ENCODE results near the gene DUOXA1.
A peak's percentile ranks its signal among the peaks of the same experiment; 100 is the strongest.

Gene DUOXA1

DNA sequence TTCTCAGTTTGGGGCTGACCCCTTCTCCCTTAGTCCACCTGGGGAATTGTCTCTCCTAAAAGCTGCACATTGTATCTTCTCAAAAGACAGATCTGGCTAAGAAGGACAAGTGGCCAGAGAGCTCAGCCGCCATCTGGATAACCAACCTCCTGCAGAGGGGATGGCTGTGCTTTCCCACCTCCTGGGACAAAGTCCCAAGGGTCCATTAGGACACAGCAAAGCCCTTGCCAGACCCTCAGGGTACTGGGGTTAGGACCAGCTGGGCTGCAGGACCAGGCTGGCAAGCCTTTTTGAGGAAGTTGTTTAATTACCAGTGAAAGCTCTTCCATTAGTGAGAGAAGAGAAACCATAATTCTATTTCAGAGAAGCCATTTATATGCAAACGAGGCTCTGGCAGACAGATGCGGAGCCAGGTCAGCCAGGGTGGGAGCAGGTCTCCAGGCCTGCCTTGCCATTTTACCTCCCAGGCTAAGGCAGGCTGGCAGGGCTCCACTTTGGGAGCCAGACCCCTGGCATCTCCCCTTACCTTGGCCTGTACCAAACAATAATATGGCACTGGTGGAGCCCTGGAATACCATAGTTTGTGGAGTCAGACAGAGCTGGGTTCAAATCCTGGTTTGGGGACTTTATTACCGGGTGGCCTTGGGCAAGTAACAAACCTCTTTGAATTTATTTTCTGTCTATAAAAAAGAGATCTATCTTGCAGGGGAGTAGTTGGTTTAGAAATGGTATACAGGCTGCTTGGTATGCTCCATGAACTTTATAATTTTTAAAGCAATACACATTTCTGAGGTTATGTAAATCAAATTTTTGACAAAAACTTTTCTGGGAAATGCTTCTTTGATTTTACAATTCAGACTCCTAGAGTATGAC, 40.2 kb upstream of the DUOXA1 start:
- in situ Hi-C loops (cut with HindIII; ENCODE audit: low pct_ligation_motif_present, low sequenced_read_pairs): no loop called here
- Histone ChIP-seq H3K4me3 (ENCODE audit: low read depth, low read length) (no peak overlapping the region), H3K36me3 (replicated peaks) (no peaks in the 10 kb centered on the region), H3K27ac (no peak overlapping the region), H3K27me3 (replicated peaks) (no peaks in the 10 kb centered on the region)
- TF ChIP-seq, protein P1, sequence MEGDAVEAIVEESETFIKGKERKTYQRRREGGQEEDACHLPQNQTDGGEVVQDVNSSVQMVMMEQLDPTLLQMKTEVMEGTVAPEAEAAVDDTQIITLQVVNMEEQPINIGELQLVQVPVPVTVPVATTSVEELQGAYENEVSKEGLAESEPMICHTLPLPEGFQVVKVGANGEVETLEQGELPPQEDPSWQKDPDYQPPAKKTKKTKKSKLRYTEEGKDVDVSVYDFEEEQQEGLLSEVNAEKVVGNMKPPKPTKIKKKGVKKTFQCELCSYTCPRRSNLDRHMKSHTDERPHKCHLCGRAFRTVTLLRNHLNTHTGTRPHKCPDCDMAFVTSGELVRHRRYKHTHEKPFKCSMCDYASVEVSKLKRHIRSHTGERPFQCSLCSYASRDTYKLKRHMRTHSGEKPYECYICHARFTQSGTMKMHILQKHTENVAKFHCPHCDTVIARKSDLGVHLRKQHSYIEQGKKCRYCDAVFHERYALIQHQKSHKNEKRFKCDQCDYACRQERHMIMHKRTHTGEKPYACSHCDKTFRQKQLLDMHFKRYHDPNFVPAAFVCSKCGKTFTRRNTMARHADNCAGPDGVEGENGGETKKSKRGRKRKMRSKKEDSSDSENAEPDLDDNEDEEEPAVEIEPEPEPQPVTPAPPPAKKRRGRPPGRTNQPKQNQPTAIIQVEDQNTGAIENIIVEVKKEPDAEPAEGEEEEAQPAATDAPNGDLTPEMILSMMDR (IDR thresholded peaks at IDR 0.05; ENCODE audit: low read depth, low read length, missing control alignments): no peak
- DNase-seq: no peak

DNA sequence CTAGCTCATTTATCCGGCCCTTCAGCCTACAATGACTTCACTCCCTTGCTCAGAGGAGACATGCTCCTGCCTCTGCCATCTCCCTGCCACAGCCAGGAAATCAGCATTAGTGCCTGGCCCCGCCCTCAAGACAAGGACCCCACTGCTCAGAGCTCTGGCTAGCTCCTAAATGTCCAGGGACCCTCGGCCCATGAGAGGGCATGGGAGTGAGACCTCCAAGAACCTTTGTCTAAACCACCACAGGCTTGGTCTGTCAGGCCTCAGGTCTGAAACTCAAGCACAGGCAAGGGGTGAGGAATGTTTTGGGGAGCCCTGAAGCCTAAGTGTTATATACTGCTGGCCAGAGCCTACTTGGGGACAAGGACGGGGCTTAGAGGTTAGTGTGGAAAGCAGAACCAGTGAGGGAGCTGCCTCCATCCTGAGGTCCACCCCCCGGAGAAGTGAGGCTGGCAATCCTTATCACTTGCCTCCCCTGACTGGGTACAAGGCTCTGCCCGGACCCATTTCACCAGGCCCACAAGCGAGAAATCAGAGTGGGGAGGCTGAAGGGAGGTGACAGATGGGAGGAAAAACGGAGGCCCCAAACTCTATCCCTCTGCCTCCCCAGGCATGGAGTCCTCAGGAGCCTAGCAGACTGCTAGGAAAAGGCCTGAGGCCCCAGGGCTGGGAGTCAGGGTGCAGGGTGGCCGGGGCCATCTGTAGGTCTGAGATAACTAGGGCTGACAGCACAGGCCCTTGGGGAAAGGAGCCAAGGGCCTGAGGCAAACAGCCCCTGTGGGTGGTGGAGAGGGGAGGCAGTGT, 39.3 kb upstream of the DUOXA1 start:
- H3K4me3 ChIP-seq (ENCODE audit: low read depth, low read length): no peak overlapping the region
- DNase-seq: no peak
- no peak overlapping the region for H3K27ac ChIP-seq
- H3K27me3 ChIP-seq (replicated peaks): no peaks in the 10 kb centered on the region
- no peaks in the 10 kb centered on the region for H3K36me3 ChIP-seq (replicated peaks)
- in situ Hi-C loops (cut with HindIII; ENCODE audit: low pct_ligation_motif_present, low sequenced_read_pairs): no loop called here
- TF ChIP-seq, protein P1 (IDR thresholded peaks at IDR 0.05; ENCODE audit: low read depth, low read length, missing control alignments): no peak

DNA sequence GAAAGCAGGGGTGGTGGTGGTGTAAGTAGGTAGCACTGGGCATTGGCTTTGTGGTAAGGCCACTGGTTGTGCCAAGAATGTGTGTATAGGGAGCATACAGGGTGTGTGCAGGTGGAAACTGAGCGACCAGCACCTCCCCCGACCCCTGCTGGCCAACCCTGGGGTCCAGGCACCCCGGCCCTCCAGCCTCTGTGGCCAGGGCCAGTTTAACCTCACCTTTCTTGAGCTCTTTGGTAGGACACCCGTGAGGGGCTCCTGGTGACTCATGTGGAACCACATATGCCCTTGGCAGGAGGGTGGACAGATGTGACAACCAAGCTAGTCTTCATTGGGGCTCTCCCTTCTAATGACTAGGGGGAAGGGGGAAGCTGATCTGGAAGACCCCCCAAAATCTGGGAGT, 38.6 kb upstream of the DUOXA1 start:
- TF ChIP-seq, protein P1 (IDR thresholded peaks at IDR 0.05; ENCODE audit: low read depth, low read length, missing control alignments): no peak
- Histone ChIP-seq H3K4me3 (ENCODE audit: low read depth, low read length) (no peak overlapping the region), H3K27ac (no peak overlapping the region), H3K27me3 (replicated peaks) (no peaks in the 10 kb centered on the region), H3K36me3 (replicated peaks) (no peaks in the 10 kb centered on the region)
- in situ Hi-C loops (cut with HindIII; ENCODE audit: low pct_ligation_motif_present, low sequenced_read_pairs): no loop called here
- DNase-seq: no peak

DNA sequence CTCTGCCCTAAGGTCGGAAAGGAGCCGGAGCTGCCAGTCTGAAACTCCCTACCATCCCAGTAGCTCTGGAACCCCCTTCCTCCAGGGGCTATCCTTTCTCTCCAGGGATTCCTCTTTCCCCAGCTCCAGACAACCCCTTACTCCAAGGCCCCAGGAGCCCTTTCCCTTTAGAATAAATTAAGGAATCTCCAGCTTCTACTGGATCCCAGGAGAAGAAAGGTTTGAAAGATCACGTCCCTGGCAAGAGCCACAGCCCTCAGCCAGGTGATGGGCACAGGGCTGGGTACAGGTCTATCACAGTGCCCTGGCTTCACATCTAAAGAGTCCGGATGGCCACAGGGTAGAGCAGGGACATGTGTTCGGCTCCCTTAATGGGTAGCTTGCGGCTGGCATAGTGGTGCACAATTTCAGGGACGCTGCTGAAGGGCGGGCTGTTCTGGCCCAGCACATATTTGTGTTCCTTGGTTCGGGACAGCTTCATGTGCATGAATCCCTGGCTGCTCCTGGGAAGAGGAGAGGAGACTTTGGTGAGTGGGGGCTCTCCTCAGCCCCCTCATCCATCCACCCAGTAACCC, 38.0 kb upstream of the DUOXA1 start:
- Histone ChIP-seq H3K27me3 (replicated peaks) (no peaks in the 10 kb centered on the region), H3K36me3 (replicated peaks) (no peaks in the 10 kb centered on the region), H3K4me3 (ENCODE audit: low read depth, low read length) (peak overlapping the region; percentile 60), H3K27ac (no peak overlapping the region)
- in situ Hi-C loops (cut with HindIII; ENCODE audit: low pct_ligation_motif_present, low sequenced_read_pairs): no loop called here
- TF ChIP-seq, protein P1 (IDR thresholded peaks at IDR 0.05; ENCODE audit: low read depth, low read length, missing control alignments): no peak
- DNase-seq: no peak

DNA sequence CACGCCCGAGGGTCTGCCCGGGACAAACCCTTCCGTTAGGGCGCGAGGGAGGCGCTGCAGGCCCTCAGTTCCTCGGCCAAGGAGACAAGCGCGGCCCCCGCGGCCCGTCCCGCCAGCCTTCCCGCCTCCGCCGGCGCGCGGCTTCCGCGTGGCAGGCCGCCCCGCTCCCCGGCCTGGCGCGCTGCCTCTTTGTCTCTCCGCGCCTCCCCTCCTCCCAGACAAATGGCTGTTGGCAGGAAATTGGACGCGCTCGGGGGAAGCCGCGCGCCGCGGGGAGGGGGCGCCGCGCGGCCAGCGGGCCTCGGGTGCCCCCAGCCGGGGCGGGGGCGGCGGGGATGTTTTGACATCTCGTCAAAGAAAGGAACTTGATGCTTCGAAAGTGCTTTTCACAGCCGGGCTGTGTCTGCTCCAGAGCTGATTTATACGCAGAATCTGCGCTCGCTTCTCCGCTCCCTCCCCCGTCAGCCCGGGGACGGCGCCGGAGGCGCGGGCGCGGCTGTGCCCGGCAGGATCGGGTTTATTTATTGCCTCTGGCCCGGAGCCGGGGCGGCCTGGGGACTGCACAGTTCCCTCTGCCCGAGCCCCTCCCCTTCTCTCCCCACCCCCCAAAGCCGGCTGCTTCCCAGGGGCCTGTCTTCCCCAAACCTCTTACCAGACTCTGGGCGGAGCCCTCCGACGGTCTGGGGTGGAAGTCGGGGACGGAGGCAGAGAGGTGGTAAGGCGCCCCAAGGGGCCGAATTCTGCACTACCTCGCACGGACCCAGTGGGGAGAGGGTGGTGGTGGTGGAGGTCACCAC, 37.4 kb upstream of the DUOXA1 start:
- Histone ChIP-seq H3K27ac (peak overlapping the region; percentile 69), H3K4me3 (ENCODE audit: low read depth, low read length) (peak overlapping the region; percentile 60), H3K36me3 (replicated peaks) (no peaks in the 10 kb centered on the region), H3K27me3 (replicated peaks) (no peaks in the 10 kb centered on the region)
- DNase-seq: peak; percentile 59
- TF ChIP-seq, protein P1 (IDR thresholded peaks at IDR 0.05; ENCODE audit: low read depth, low read length, missing control alignments): peak; percentile 80
- in situ Hi-C loops (cut with HindIII; ENCODE audit: low pct_ligation_motif_present, low sequenced_read_pairs): no loop called here
